Measurements from ENCODE around the gene PSKH1.

PSKH1 gene

DNA sequence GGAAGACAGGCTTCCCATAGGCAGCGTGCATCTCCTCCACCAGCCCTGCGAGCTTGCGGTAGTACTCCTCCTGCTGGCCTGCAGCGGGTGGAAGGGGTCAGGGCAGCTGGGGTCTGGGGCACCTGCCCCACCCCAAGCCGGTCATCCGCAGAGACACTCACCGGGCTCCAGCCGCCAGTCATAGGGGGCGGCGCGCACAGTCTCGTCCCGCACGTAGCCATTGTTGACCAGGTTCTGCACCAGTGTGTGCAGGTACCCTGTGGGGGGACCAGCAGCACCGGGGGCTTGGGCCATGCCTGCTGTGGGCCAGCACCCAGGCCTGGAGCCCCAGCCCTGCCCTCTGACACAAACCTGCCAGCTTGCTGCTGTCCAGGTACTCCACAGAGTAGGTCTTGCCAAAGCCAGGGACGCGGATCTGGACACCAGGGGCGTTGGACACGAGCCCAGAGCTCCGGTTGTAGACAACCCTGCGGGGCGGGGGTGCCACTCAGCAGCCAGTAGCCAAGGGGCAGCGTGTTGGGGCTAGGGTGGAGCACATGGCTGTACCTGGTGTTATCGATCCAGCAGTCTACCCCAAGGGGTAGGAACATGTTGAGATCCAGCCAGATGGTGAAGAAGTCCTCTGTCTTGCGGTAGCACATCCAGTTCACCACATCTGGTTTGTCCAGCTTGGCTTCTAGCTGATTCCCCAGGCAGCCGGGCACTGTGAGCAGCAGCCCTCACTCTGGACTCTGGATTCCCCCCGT lies 49.6 kb downstream of the PSKH1 start:
- no peak for DNase-seq

GRCh38 chr16:67943256-67943618 lies 50.2 kb downstream of the PSKH1 start:
- no peak for DNase-seq

- no peak for DNase-seq
Observed at GRCh38 chr16:67943619-67944504, 50.8 kb downstream of the PSKH1 start, which contains the start of gene LCAT. LCAT (minus strand) TSS chr16:67944120; CDS start chr16:67944101, 19 bp downstream.

DNA sequence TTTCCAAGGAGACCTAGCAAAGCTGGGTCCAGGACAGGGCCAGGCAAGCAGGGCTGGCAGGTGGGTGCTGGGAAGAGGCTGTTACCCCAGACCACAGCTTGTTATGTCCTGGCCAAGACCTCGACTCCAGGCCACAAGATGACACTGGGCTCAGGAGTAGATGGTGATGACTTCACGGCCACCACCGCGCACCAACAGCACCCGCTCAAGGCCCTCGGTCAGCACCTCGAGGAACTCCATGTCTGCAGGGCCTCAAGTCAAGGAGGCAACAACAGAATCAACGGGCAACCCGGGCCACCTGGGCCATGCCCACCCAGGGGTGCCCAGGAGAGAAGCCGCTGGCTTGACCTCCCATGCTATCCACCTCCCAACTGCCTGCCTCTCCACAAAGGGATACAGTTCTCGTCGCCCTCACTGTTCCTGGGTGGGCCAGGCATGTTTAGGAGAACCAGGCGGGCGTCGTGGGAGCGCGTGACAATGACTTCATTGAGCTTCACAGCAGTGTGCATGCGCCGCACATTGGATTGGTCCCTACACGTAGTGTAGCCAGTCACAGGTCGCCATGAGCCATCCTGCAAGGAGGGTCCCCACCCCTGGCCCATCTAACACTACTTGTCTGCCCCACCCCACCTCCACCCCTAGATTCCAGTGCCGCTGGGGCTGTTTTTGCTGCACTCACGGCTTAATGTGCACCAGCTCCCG lies 51.8 kb downstream of the PSKH1 start:
- DNase-seq = no peak

DNA sequence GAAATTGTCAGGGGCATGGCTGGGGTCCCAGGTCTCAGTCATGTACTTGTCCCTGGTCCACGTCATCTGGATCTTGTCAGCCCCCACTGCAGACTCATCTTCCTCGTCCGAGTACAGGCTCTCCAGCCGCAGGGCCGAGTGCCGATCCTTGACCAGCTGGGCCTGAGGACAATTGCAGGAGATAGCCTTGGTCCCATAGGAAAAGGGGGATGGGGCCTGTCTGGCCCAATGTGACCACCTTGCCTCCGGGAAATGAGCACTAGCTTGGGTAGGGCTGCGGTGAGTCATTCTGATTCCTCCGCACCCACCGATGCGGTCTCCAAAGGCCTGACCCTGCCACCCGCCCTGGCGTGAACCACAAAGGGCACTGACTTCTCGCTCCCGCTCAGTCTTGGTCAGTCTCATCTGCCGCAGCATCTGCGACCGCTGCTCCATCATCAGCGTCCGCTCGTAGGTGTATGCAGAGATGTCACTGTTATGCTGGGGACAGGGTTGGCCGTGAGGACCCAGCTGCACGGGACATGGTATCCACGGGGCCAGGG lies 52.4 kb downstream of the PSKH1 start:
- DNase-seq = no peak

- no peak for DNase-seq
Observed at GRCh38 chr16:67946128-67946569, 53.1 kb downstream of the PSKH1 start.

DNA sequence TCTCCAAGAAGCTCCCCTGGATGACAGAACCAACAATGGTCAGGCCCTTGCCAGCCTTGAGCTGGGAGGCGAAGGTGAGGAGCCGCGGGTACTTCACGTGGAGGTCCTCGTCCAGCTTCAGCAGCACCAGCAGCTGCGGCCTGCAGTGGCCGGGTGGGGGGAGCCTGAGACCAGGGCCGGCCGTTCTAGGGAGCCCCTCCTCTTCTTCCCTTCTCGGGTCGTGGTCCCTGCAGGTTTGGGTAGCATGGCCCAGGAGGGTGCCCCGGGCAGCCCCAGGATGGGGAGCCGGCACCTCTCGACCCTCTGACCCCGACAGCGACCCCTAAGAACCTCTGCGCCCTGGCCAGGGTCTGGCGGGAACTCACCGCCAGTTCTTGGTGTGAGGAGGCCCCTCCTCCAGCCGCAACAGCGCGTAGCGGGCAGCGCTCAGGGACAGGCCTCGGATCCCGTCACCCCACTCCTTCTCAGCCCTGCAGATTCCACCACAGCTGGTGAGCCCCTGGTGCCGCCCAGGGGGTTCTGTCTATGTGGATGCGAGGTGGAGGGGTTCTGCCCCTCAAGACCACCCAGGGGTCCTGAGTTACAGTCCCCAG lies 54.0 kb downstream of the PSKH1 start:
- DNase-seq = no peak

DNA sequence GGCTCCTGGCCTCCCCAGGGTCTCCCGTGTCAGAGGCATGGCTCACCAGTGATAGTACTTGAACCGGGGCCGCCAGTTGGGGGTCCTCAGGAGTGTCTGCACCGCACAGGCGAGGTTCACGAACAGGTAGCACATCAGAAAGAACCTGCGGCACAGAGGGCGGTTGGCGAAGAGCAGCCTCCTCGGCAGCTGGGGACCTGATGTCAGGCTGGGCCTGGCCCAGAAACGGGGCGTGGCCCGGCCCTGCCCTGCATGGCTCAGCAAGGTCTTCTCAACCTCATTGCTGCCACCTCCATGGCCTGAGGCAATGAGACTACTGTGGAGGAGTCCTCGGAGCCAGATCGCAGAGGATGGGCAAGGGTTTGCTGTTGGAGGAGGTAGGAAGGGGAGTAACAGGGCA lies 55.0 kb downstream of the PSKH1 start:
- no peak for DNase-seq

DNA sequence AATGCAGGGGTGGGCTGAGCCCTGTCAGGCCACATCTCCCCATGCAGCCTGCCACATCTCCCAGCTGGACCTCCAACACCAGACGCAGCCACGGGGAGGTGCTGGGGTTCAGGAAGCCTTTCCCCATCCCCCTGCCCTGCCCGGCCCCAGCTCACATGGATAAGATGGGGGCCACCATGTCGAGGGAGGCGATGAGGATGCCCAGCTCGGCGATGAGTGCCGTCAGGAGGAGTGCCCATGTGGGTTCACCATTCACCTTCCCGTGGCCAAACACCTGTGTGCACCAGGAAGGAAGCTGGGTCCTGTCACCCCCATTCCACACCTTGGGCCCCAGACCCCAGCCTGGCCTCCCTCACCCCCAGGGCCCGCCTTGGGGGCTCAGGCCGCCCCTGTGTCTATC lies 56.6 kb downstream of the PSKH1 start:
- DNase-seq = no peak

GRCh38 chr16:67950335-67950843 lies 57.3 kb downstream of the PSKH1 start:
- DNase-seq = no peak

GRCh38 chr16:67951485-67951884 lies 58.4 kb downstream of the PSKH1 start:
- no peak for DNase-seq

DNA sequence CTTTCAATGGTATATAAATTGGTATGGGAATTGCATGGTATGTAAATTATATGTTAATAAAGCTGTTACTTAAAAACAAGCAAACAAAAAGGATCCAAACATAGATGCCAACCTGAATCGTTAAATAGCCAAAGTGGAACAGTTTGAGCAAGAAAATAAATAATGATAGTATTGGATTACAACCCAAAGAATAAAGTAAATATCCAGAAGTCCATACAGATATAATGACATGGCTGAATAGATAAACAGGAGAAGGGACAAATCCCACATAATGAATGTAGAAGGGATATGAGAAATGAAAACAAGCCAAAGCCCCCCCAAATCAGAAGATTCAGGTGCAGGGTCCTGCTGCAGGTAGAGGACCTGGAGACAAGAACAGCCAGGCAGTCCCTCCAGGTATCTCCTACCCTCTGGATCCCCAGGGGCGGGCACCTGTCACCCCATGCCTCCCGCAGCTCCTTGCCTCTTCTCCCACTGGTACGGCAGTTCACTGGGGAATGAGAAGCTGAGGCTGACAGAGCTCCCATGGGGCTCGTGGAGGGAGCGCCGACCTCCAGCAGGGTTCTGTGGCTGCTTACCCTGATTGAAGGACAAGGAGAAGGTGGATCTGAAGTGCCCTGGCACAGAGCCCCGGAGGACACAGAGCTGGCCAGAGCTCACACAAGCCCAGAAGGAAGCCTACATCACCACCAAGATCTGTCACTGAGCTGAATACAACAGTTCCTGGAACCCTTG lies 60.8 kb downstream of the PSKH1 start:
- DNase-seq = no peak

DNA sequence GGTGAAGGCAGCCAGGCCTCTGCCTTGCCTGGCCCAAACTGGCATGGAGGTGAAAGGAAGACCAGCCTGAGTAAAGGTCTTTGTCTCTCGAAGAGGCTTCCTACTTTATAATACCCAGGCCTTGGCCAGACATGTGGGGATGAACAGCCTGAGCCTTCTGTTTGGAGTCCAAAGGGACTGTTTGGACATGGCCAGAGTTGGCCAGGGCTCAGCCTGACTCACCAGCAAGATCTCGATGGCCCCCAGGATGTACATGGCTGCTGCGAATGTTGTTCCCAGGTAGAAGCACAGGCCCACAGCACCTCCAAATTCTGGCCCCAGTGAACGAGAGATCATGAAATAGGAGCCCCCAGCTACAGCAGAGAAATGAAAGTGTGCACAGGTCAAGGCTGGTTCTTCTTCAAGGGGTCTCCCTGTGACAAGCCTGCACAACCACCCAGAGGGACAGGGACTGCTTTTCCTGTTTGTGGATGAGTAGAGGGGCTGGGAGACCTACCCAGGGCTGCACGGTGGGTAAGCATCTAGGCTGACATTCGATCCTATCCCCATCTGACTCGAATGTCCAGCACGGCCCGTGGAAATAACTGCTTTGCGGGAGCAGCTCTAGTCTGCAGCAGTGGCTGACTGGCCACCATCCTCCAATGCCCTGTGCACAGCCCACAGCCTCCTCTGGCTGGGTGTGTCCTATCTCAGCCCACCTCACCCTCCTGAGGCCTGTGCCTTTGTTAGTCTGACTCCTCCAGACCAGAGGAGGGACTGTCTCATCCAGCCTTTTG lies 61.6 kb downstream of the PSKH1 start:
- no peak for DNase-seq

DNA sequence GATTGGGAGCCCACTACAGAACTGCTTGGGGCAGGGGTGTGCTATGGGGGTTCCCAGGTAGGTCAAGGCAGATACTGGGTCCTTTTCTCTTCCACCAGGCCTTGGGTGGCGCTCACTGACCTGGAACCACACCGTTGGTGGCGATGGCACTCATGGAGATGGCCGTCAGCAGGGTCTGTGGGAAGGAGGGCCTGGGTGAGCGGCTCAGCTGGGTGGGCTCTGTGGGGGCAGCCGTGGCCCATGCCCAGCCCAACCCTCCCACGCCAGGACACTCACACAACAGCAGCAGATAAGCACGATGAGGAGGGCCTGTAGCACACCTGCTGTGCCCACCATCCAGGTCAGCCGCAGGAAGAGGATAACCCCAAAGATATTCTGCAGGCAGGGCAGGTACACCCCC lies 64.6 kb downstream of the PSKH1 start:
- DNase-seq = no peak

DNA sequence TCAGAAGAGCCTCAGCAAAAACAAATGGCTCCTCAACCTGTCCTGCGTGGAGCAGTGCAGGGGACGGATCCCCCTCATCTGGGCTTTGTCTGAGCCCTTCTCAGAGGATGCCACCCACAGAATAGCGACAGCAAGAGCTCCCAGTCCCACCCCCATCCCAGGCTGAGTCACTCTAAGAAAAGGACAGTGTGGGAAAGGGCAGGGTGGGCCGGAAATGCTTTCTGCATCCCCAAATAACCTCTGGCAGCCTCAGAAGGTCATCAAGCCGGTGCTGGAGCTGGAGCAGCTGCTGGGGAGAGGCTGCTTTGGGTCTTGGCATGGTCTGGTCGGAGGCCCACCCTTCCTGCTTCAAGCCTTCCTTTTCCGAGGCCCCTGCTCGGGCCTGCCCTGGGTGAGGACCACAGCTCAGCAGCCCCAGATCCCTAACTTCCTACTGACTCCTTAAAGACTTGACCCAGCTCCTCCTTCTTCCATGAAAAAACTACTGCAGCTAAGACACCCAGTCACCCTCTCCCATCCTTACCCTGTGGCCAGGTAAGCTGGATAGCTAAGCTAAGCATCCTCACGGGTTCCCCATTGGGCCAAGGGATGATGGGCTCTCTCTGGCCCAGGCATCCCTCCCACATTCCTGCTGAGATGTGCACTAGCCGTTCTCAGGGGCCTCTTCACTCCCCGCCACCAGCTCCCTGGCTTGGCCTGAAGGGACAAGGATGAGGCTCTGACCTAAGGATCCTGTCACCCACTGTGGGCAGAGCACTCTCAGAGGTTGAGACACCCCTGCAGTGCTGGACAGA lies 66.7 kb downstream of the PSKH1 start:
- no peak for DNase-seq

GRCh38 chr16:67961551-67961957 lies 68.5 kb downstream of the PSKH1 start:
- DNase-seq = no peak

GRCh38 chr16:67962135-67962534 lies 69.1 kb downstream of the PSKH1 start:
- DNase-seq = no peak

- DNase-seq = no peak
Observed at GRCh38 chr16:67963292-67963661, 70.2 kb downstream of the PSKH1 start.

GRCh38 chr16:67963662-67964321 lies 70.7 kb downstream of the PSKH1 start:
- DNase-seq = no peak
